H9 (cell line): ENCODE measurements around the gene GLT1D1. TPM values are rescaled to one million over a fixed set of nuclear protein-coding genes. Genes with fewer than 3 reads are reported as not detected.

ENCODE experiments used
- DNase-seq: peaks from one replicate; pipeline ENCODE4 v3.0.0-alpha.2; 2017
- H2AFZ ChIP-seq: one replicate; pipeline ENCODE4 v1.6.1; 2013; ENCODE audit warnings: mild to moderate bottlenecking, low read length, control low read depth, moderate library complexity
- H2AK5ac ChIP-seq: 2 replicates; pipeline ENCODE4 v1.6.1; 2013; ENCODE audit warnings: low read length, control low read depth, mixed read lengths; ENCODE audit not compliant: insufficient read length
- H2BK120ac ChIP-seq: one replicate; pipeline ENCODE4 v1.6.1; 2013; ENCODE audit warnings: low read depth, mild to moderate bottlenecking, low read length, control low read depth, inconsistent platforms; ENCODE audit not compliant: poor library complexity, severe bottlenecking
- H2BK12ac ChIP-seq: 2 replicates; pipeline ENCODE4 v1.6.1; 2013; ENCODE audit warnings: low read length, control low read depth, mixed read lengths, low read depth; ENCODE audit not compliant: insufficient read length
- H2BK15ac ChIP-seq: 2 replicates; pipeline ENCODE4 v1.6.1; 2013; ENCODE audit warnings: low read depth, low read length, control low read depth
- H2BK20ac ChIP-seq: one replicate; pipeline ENCODE4 v1.6.1; 2013; ENCODE audit warnings: low read depth, mild to moderate bottlenecking, low read length, control low read depth, inconsistent platforms; ENCODE audit not compliant: poor library complexity, severe bottlenecking
- H2BK5ac ChIP-seq: 2 replicates; pipeline ENCODE4 v1.6.1; 2013; ENCODE audit warnings: low read length, control low read depth, mixed read lengths; ENCODE audit not compliant: insufficient read length
- H3K14ac ChIP-seq: 2 replicates; pipeline ENCODE4 v1.6.1; 2013; ENCODE audit warnings: low read length, control low read depth; ENCODE audit not compliant: insufficient read depth
- H3K18ac ChIP-seq: 2 replicates; pipeline ENCODE4 v1.6.1; 2013; ENCODE audit warnings: low read depth, mild to moderate bottlenecking, mixed read lengths, low read length, control low read depth; ENCODE audit not compliant: insufficient read length
- H3K23ac ChIP-seq: 2 replicates; pipeline ENCODE4 v1.6.1; 2013; ENCODE audit warnings: low read length, control low read depth, mixed read lengths, low read depth; ENCODE audit not compliant: insufficient read length
- H3K23me2 ChIP-seq: 2 replicates; pipeline ENCODE4 v1.6.1; 2013; ENCODE audit warnings: low read depth, mild to moderate bottlenecking, mixed read lengths, low read length, control low read depth; ENCODE audit not compliant: insufficient read length, poor library complexity, severe bottlenecking
- H3K27ac ChIP-seq: 2 replicates; pipeline ENCODE4 v1.5.1; 2013; ENCODE audit warnings: low read length, control low read depth, mixed read lengths, low read depth; ENCODE audit not compliant: insufficient read length
- H3K27me3 ChIP-seq: 2 replicates; pipeline ENCODE4 v1.6.1; 2013; ENCODE audit warnings: low read length, control low read depth, inconsistent platforms; ENCODE audit not compliant: insufficient read depth
- H3K4ac ChIP-seq: 2 replicates; pipeline ENCODE4 v1.6.1; 2013; ENCODE audit warnings: low read depth, mild to moderate bottlenecking, control low read depth, inconsistent platforms, low read length, moderate library complexity
- H3K4me1 ChIP-seq: 2 replicates; pipeline ENCODE4 v1.6.1; 2013; ENCODE audit warnings: low read length, control low read depth, inconsistent platforms; ENCODE audit not compliant: insufficient read depth
- H3K4me2 ChIP-seq: 2 replicates; pipeline ENCODE4 v1.6.1; 2013; ENCODE audit warnings: low read length, control low read depth, mixed read lengths; ENCODE audit not compliant: insufficient read length, insufficient read depth
- H3K56ac ChIP-seq: 2 replicates; pipeline ENCODE4 v1.6.1; 2013; ENCODE audit warnings: low read depth, mild to moderate bottlenecking, mixed read lengths, low read length, control low read depth; ENCODE audit not compliant: insufficient read length
- H3K79me1 ChIP-seq: 2 replicates; pipeline ENCODE4 v1.6.1; 2013; ENCODE audit warnings: low read depth, mild to moderate bottlenecking, moderate library complexity, low read length, control low read depth, inconsistent platforms; ENCODE audit not compliant: insufficient read depth, poor library complexity, severe bottlenecking
- H3K79me2 ChIP-seq: 2 replicates; pipeline ENCODE4 v1.6.1; 2013; ENCODE audit warnings: low read length, control low read depth, inconsistent platforms; ENCODE audit not compliant: insufficient read depth
- H3K9ac ChIP-seq: 2 replicates; pipeline ENCODE4 v1.6.1; 2013; ENCODE audit warnings: low read length, control low read depth, mixed read lengths; ENCODE audit not compliant: insufficient read length; ENCODE audit errors: extremely low read depth
- H3K9me3 ChIP-seq: one replicate; pipeline ENCODE4 v1.6.1; 2013; ENCODE audit warnings: low read depth, low read length, inconsistent platforms; ENCODE audit not compliant: control insufficient read depth
- H3T11ph ChIP-seq: one replicate; pipeline ENCODE4 v1.6.1; 2013; ENCODE audit warnings: mild to moderate bottlenecking, low read length, control low read depth, inconsistent platforms
- H4K20me1 ChIP-seq: one replicate; pipeline ENCODE4 v1.6.1; 2013; ENCODE audit not compliant: control insufficient read depth, insufficient read length, insufficient read depth
- H4K5ac ChIP-seq: 2 replicates; pipeline ENCODE4 v1.6.1; 2013; ENCODE audit warnings: low read depth, mild to moderate bottlenecking, mixed read lengths, low read length, control low read depth; ENCODE audit not compliant: insufficient read length
- H4K8ac ChIP-seq: replicated peaks from 2 replicates; pipeline ENCODE4 v1.6.1; 2013; ENCODE audit warnings: low read length, control low read depth, mixed read lengths, low read depth; ENCODE audit not compliant: insufficient read length
- H4K91ac ChIP-seq: 2 replicates; pipeline ENCODE4 v1.6.1; 2013; ENCODE audit warnings: low read depth, mild to moderate bottlenecking, moderate library complexity, mixed read lengths, low read length, control low read depth; ENCODE audit not compliant: insufficient read length
- H3K27ac Mint-ChIP-seq, 3 experiments: 2 replicates in 2 of 3; 3 replicates in 1 of 3; pipeline ENCODE4 v1.8.0; 2020 to 2021; ENCODE audit warnings: mixed read lengths in 3 of 3, mild to moderate bottlenecking in 1 of 3, moderate library complexity in 1 of 3
- H3K27me3 Mint-ChIP-seq: 2 replicates; pipeline ENCODE4 v1.8.0; 2021; ENCODE audit warnings: low read depth, mild to moderate bottlenecking, moderate library complexity, mixed read lengths
- H3K36me3 Mint-ChIP-seq, 3 experiments: 2 replicates in 2 of 3; 3 replicates in 1 of 3; pipeline ENCODE4 v1.8.0; 2020 to 2021; ENCODE audit warnings: low read depth in 3 of 3, mixed read lengths in 3 of 3; ENCODE audit not compliant: insufficient read depth in 1 of 3
- H3K4me1 Mint-ChIP-seq, 2 experiments: 2 replicates each; pipeline ENCODE4 v1.8.0; 2020; ENCODE audit warnings: mixed read lengths in 2 of 2
- H3K4me3 Mint-ChIP-seq, 2 experiments: 2 replicates in 1 of 2; 3 replicates in 1 of 2; pipeline ENCODE4 v1.8.0; 2020 to 2021; ENCODE audit warnings: mild to moderate bottlenecking in 2 of 2, mixed read lengths in 2 of 2, moderate library complexity in 1 of 2
- H3K9me3 Mint-ChIP-seq, 2 experiments: 2 replicates in 1 of 2; 3 replicates in 1 of 2; pipeline ENCODE4 v1.8.0; 2020; ENCODE audit warnings: mild to moderate bottlenecking in 2 of 2, mixed read lengths in 2 of 2, moderate library complexity in 1 of 2
- CTCF ChIP-seq: fragments of 200-600 bp; sonication (generic); conservative IDR thresholded peaks from 3 replicates; pipeline ENCODE4 v1.8.0; 2021; ENCODE audit warnings: antibody characterized with exemption, mild to moderate bottlenecking
- WGBS: extraction: QIAGEN DNeasy Blood & Tissue Kit; methylation state at CpG from one replicate; pipeline ENCODE4 v1.1.7; 2013; ENCODE audit warnings: missing lambda C conversion rate, low lambda C conversion rate, mixed read lengths; ENCODE audit not compliant: insufficient read length; ENCODE audit errors: extremely low coverage; 5-methylcytosine and 5-hydroxymethylcytosine counted together
- total RNA-seq: library from RNA; stranded (reverse); gene quantifications from 2 replicates; pipeline ENCODE4 v1.2.1, GENCODE V29; 2021

GLT1D1 gene
- total RNA-seq, 1 experiment from 2014 or later = 7.0 TPM

- Histone ChIP-seq H3K27ac (no peak overlapping the region), H3K4me2 (no peak overlapping the region), H3K4ac (no peak overlapping the region), H2AFZ (no peak overlapping the region), H3K9ac (no peak overlapping the region), H3K79me1 (no peaks in the 10 kb centered on the region), H2BK20ac (no peak overlapping the region), H2BK15ac (no peak overlapping the region), H3T11ph (no peak overlapping the region), H3K4me1 (no peaks in the 10 kb centered on the region), H3K18ac (no peak overlapping the region), H3K14ac (no peak overlapping the region), H2BK120ac (no peak overlapping the region), H4K91ac (no peak overlapping the region), H2BK12ac (no peak overlapping the region), H3K9me3 (no peaks in the 10 kb centered on the region), H4K20me1 (no peaks in the 10 kb centered on the region), H3K27me3 (no peaks in the 10 kb centered on the region), H3K79me2 (no peaks in the 10 kb centered on the region), H4K5ac (no peak overlapping the region), H3K23me2 (no peaks in the 10 kb centered on the region), H3K23ac (no peak overlapping the region), H2BK5ac (no peak overlapping the region), H3K56ac (no peak overlapping the region), H2AK5ac (no peak overlapping the region), H4K8ac (no peak overlapping the region)
- DNase-seq = no peak
- WGBS = no CpG with 5 or more reads among the region's 12 CpGs
- no peaks in the 10 kb centered on the region for H3K36me3 Mint-ChIP-seq
- no peak overlapping the region for H3K4me3 Mint-ChIP-seq
- no peak overlapping the region for H3K27ac Mint-ChIP-seq
- peaks cover 2% of the 10 kb centered on the region; the same call in 1 of the 2 replicates for H3K27me3 Mint-ChIP-seq
- TF ChIP-seq CTCF = no peak
- H3K4me1 Mint-ChIP-seq = peaks cover 4 to 12% of the 10 kb centered on the region in 2 experiments; a peak in 3 of 4 replicates
- no peaks in the 10 kb centered on the region for H3K9me3 Mint-ChIP-seq
These were observed 75.8 kb downstream of the GLT1D1 start for GRCh38 chr12:128929057-128929456.
